Skeletal muscle tissue (tissue), 4 donors: ENCODE results near the gene RNF19B. TPM values are rescaled to one million over a fixed set of nuclear protein-coding genes. Genes with fewer than 3 reads are reported as not detected.
"Not testable (repeated sequence)": the region's sequence is repeated elsewhere in the genome, so short reads cannot be mapped to it uniquely, and the experiment has no call there.

Experiments
- H3K27ac ChIP-seq: one replicate; pipeline ENCODE4 v1.7.0; 2013; ENCODE audit warnings: mild to moderate bottlenecking, low read depth, low read length, inconsistent platforms
- H3K27me3 ChIP-seq, 3 donors: one replicate each; pipeline ENCODE4 v1.7.0; 2013; ENCODE audit warnings: low read length in 3 of 3; ENCODE audit not compliant: control insufficient read depth in 3 of 3, insufficient read depth in 3 of 3
- H3K36me3 ChIP-seq, 3 donors: one replicate each; pipeline ENCODE4 v1.7.0; 2013; ENCODE audit warnings: low read length in 3 of 3; ENCODE audit not compliant: control insufficient read depth in 3 of 3, insufficient read depth in 3 of 3
- H3K4me1 ChIP-seq, 3 donors: one replicate each; pipeline ENCODE4 v1.7.0; 2013; ENCODE audit warnings: low read length in 3 of 3, mild to moderate bottlenecking in 3 of 3; ENCODE audit not compliant: control insufficient read depth in 3 of 3, insufficient read depth in 3 of 3
- H3K4me3 ChIP-seq, 3 donors: one replicate each; pipeline ENCODE4 v1.7.0; 2013; ENCODE audit warnings: low read length in 3 of 3
- H3K9ac ChIP-seq, 3 donors: one replicate each; pipeline ENCODE4 v1.7.0; 2013; ENCODE audit warnings: low read length in 3 of 3, mild to moderate bottlenecking in 3 of 3, moderate library complexity in 2 of 3, low read depth in 1 of 3
- H3K9me3 ChIP-seq, 3 donors: one replicate each; pipeline ENCODE4 v1.7.0; 2013; ENCODE audit warnings: low read length in 3 of 3; ENCODE audit not compliant: control insufficient read depth in 3 of 3
- total RNA-seq: library from RNA; depleted of rRNA; stranded (reverse); fragments of >200 nt; gene quantifications from one replicate; pipeline ENCODE4 v1.2.3, GENCODE V29; 2014
- donor health status: Osteomylitis.

The RNF19B gene
- total RNA-seq, 1 donor from 2014 or later: 5.7 TPM

DNA sequence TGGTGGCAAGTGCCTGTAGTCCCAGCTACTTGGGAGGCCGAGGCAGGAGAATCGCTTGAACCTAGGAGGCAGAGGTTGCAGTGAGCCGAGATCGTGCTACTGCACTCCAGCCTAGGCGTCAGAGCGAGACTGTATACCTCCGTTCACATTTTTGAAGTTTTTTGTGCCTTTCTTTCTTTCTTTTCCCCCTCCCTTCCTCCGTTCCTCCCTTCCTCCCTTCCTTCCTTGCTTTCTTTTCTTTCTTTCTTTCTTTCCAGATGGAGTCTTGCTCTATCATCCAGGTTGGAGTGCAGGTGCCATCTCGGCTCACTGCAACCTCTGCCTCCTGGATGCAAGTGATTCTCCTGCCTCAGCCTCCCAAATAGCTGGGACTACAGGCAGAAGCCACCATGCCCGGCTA is 59.0 kb downstream of the RNF19B start:
- not testable (repeated sequence) for H3K27ac ChIP-seq, H3K9ac ChIP-seq, H3K36me3 ChIP-seq, H3K4me1 ChIP-seq, H3K4me3 ChIP-seq, H3K9me3 ChIP-seq
- peaks cover 3 to 16% (median 7%) of the 10 kb centered on the region in 3 donors for H3K27me3 ChIP-seq

GRCh38 chr1:32904797-32905196 is 59.8 kb downstream of the RNF19B start:
- Histone ChIP-seq H3K27me3 (peaks cover 3 to 17% (median 12%) of the 10 kb centered on the region in 3 donors), H3K4me1 (peaks cover 9 to 11% (median 10%) of the 10 kb centered on the region in 3 donors), H3K36me3 (no peaks in the 10 kb centered on the region)

DNA sequence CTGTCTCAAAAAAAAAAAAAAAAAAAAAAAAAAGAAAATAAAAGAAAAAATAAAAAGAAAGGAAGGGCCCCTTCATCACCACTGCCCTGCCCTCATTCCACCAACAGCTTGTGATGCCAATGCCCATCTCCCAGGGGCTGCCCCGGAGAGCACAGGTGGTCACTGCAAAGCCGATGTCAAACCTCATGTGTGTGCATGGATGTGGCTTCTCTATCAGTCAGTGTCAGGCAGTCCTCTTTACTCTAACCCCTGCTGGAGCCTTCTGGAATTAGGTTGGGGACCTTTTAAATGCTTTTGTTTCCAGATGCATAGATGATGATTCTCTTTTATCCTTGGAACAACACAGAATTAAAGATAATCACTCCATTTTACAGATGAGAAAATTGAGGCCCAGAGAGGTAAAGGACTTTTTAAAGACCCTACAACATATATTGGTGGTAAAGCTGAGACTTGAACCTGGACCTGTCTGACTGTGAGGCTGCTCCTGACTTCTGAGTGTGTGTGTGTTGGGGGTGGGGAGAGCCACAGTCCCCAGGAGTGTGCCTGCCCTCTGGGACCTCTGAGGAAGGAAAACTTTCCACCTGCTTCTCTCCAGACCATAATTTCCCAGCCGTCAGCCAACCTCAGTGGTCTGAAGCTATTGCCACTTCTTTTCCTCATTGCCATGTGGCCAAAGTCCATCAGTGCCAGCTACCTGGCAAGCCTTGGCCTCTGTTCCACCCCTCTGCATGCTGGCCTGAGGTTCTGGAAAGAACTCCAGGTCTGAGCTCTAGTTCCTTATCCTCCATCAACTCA is 60.4 kb downstream of the RNF19B start:
- peaks cover 9 to 11% (median 10%) of the 10 kb centered on the region in 3 donors for H3K4me1 ChIP-seq
- no peak overlapping the region for H3K4me3 ChIP-seq
- no peaks in the 10 kb centered on the region for H3K9me3 ChIP-seq
- peaks cover 3 to 17% (median 16%) of the 10 kb centered on the region in 3 donors for H3K27me3 ChIP-seq
- H3K27ac ChIP-seq: no peak overlapping the region
- no peak overlapping the region for H3K9ac ChIP-seq
- H3K36me3 ChIP-seq: no peaks in the 10 kb centered on the region

More at GRCh38 chr1:32904797-32905196, 59.8 kb downstream of the RNF19B start:
- no peak overlapping the region for H3K4me3 ChIP-seq
- H3K27ac ChIP-seq: no peak overlapping the region
- H3K9ac ChIP-seq: no peak overlapping the region
- H3K9me3 ChIP-seq: no peaks in the 10 kb centered on the region

- Histone ChIP-seq H3K4me3 (no peak overlapping the region), H3K9me3 (no peaks in the 10 kb centered on the region), H3K4me1 (peaks cover 9 to 11% (median 10%) of the 10 kb centered on the region in 3 donors), H3K27ac (no peak overlapping the region), H3K9ac (no peak overlapping the region), H3K36me3 (no peaks in the 10 kb centered on the region), H3K27me3 (peaks cover 0 to 17% (median 16%) of the 10 kb centered on the region in 3 donors)
These were observed 62.1 kb downstream of the RNF19B start for GRCh38 chr1:32902535-32902920.

DNA sequence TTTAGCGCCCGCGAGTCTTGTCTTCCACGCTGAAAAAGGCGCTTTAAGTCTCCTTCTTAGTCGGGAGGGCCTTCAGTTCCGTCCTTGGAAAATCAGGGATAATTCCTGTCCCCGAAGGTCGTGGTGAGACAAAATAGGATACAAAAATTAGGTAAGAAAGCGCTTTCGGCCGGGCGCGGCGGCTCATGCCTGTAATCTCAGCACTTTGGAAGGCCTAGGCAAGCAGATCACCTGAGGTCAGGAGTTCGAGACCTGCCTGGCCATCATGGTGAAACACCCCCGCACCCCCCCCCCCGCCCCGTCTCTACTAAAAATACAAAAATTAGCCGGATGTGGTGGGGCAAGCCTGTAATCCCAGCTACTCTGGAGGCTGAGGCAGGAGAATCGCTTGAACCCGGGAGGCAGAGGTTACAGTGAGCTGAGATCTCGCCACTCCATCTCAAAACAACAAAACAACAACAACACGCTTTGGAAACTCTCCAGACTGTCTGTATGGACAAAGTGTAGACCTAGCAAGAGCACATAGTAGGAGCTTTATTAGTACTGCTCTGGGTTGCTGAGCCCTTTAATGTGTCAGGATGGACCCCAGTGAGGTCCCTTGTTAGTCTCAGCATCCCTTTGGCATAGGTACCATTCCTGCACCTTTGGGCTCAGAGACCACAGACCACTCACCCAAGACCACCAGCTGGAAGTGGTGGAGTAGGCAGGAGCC is 62.6 kb downstream of the RNF19B start:
- Histone ChIP-seq H3K27ac (no peak overlapping the region), H3K36me3 (no peaks in the 10 kb centered on the region), H3K27me3 (peaks cover 0 to 18% (median 17%) of the 10 kb centered on the region in 3 donors), H3K9me3 (no peaks in the 10 kb centered on the region), H3K4me3 (peak overlapping the region; percentile 65 to 76 (median 66)), H3K9ac (peak overlapping the region; percentile 56 to 65 (median 62)), H3K4me1 (peaks cover 9 to 11% (median 10%) of the 10 kb centered on the region in 3 donors)

- peak within 1 kb of the TSS; percentile 56 to 68 (median 65) for H3K9ac ChIP-seq
- H3K27ac ChIP-seq: no peak within 1 kb of the TSS
These were observed 63.4 kb downstream of the RNF19B start, which contains the start of gene TMEM54 for GRCh38 chr1:32900956-32901822. Gene TMEM54, minus strand, starts transcription at chr1:32901389. Its CDS starts 151 bp downstream, at chr1:32901238.

DNA sequence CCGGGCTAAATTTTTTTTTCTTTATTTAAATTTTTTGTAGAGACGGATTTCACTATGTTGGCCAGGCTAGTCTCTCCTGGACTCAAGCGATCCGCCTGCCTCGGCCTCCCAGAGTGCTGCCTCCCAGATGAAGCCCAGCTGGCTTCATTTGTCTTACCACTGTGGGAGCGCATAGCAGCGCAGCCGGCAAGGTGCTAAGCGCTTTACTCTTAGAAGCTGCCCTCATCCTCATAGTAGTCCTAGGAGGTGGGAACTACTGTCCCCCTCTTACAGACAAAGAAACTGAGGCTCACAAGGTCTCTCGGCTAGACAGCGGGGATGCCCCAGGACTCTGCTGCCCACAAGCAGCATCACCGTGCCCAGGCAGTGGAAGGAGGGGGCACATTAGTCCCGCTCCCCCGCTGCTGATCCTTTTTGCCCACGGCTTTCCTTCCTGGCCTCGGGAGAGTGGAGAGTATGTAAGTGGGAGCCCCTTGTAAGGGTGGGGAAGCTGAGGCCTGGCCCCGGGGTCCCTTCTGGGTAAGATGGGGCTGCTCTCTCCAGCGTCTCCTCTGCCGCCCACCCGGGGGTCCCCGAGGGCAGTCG is 64.1 kb downstream of the RNF19B start:
- Histone ChIP-seq H3K9me3 (no peaks in the 10 kb centered on the region), H3K36me3 (no peaks in the 10 kb centered on the region), H3K9ac (peak overlapping the region in 2 of 3 donors; percentile 38 to 68), H3K4me3 (peak overlapping the region; percentile 60 to 66 (median 63)), H3K4me1 (peaks cover 9 to 11% (median 10%) of the 10 kb centered on the region in 3 donors), H3K27ac (no peak overlapping the region), H3K27me3 (peaks cover 0 to 22% (median 17%) of the 10 kb centered on the region in 3 donors)

More at GRCh38 chr1:32900956-32901822, 63.4 kb downstream of the RNF19B start, which contains the start of gene TMEM54:
- peaks cover 9 to 11% (median 10%) of the 10 kb centered on the region in 3 donors for H3K4me1 ChIP-seq
- H3K9me3 ChIP-seq: no peaks in the 10 kb centered on the region
- peaks cover 0 to 19% (median 17%) of the 10 kb centered on the region in 3 donors for H3K27me3 ChIP-seq
- no peaks in the 10 kb centered on the region for H3K36me3 ChIP-seq
- peak within 1 kb of the TSS; percentile 65 to 76 (median 66) for H3K4me3 ChIP-seq

- no peak overlapping the region for H3K4me3 ChIP-seq
- H3K4me1 ChIP-seq: peaks cover 9 to 11% (median 10%) of the 10 kb centered on the region in 3 donors
- no peaks in the 10 kb centered on the region for H3K9me3 ChIP-seq
- H3K27me3 ChIP-seq: peaks cover 0 to 26% (median 17%) of the 10 kb centered on the region in 3 donors
- no peak overlapping the region for H3K27ac ChIP-seq
- no peak overlapping the region for H3K9ac ChIP-seq
- H3K36me3 ChIP-seq: no peaks in the 10 kb centered on the region
These were observed 64.9 kb downstream of the RNF19B start for GRCh38 chr1:32899586-32900296.
